GM21390 (cell line): ENCODE data around the gene STON2.

Source experiments
- ATAC-seq: cut with Tn5 transposase; IDR thresholded peaks from one replicate; pipeline ENCODE4 v1.9.1; 2021; ENCODE audit not compliant: unreplicated experiment

Gene STON2

DNA sequence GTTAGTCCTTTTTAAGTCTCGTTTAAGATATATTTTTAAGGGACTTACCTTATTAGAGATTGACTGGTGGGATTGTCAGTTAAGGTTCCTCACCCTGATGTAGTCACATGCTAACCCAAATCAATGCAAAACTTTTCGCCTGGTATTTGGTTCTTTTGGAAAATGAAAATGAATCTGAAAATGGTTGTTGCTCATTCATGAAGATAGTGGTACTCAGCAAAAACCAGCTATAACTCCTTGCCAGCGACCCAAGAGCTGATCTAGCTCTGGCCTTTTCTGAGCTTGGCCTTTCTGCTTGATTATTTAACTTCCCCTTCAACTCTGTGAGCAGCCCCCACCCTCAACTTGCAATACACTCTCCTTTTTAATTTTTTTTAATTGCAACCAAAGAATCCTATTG, 94.4 kb downstream of the STON2 start:
- peak; percentile 46 for ATAC-seq

DNA sequence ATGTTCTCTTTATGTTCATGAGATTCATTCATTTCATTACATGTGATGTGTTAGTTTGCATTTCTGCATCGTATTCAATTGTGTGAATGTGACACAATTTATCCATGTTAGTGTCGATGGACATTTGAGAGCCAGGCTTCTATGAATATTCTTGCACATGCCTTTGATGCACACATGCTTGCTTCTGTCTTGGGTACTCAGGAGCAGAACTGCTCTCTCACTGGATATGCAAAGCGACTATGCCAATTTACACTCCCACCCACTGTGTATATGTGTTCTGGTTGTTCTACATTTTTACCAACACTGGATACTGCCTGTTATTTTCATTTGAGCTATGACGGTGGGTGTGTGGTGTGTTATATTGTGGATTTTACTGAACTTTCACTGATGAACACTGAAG, 95.1 kb downstream of the STON2 start:
- no peak for ATAC-seq

DNA sequence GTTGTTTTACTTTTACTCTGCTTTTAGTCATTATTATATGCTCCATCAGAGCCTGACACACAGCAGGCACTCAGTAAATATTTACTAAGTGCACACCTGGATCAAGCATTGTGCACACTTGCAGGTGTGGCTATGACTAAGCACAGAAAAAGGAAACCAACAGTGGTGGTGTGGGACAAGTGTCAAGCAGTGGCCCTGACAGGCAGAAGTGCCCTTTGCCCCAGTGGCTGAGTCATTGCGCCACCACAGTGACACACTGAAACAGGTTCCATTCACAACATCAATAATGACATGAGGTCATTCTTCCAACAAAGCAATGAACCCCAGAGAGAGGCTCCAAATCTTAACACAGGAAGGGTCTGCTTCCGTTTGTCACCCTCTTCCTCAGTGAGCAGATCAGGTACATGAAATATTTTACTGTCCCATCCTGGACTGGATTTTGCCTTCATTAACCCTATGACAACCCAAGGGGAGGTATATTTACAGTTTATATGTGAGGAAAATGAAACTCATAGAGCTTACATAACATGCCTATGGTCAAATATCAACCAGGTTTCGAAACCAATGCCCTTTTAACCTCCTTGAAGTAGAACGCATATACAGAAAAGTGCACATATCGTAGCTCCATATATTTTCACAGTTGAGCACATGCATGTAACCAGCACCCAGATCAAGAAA, 96.7 kb downstream of the STON2 start:
- ATAC-seq, result peak; percentile 86

DNA sequence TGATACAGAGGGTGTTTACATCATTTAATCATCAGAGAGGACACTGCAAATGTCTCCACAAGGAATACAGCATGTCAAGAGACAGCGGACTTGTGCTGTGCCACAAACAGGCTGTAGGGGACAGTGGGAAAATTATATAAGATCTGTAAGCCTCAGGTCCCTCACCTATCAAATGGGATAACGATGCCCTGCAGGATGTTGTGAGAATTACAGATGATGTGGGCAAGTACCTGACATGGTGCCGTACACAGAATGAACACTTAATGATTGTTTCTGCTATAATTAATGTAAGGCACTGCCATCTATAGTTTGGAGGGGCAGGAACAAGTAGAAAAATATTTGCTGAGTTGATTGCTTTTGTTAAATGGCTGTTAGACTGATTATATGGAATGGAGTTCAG, 97.5 kb downstream of the STON2 start:
- no peak for ATAC-seq

DNA sequence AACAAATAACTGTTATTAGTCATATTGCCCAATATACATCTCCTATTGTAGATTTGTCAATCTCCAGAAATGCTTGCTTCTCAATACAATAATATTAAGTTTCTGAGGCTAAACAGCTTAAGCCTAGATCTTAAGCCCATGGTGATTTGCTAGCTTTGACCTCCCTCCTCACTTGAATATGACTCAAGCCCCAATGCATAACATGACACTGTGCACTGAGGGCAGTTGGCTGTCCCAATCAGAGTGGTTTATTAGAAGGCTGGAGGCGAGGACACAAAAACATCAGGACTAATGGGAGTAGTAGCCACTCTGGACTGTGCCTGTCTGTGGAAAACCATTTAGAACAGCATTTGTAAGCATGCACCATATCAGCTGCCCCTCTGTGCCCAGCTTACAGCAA, 98.3 kb downstream of the STON2 start:
- no peak for ATAC-seq

DNA sequence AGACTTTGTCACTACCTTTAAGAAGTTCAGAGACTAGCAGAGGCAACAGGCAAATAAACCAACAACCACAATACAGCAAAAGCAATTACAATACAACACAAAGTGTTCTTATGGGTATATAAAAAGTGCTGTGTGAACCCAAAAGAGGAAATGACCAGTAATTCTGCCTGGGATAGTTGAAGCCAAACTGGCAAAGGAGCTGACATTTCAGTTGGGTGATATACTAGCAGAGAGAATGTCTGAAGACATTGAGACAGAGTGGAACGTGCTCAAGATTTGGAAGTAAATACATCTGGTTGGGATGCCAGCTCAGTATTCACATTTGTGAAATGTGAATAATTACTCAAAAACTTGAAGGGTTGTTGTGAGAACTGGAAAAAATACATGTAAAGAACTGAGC, 98.8 kb downstream of the STON2 start:
- no peak for ATAC-seq

DNA sequence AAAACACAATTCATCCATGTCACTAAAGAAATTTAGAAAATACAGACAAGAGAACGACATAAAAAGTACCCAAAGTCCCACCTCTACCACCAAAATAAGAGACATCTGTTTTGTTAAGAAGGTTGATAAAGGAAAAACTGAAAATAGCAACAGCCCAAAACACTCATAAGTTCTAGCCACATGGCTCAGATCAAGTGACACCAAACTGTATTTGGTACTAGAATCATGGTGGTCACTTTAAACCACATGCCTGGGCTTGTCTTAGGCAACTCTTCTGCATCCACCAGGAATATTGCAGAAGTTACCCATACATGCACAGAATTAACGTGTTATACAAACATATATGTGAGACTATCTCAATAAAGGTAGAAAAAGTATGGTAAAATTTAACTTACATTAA, 101.2 kb downstream of the STON2 start:
- no peak for ATAC-seq

DNA sequence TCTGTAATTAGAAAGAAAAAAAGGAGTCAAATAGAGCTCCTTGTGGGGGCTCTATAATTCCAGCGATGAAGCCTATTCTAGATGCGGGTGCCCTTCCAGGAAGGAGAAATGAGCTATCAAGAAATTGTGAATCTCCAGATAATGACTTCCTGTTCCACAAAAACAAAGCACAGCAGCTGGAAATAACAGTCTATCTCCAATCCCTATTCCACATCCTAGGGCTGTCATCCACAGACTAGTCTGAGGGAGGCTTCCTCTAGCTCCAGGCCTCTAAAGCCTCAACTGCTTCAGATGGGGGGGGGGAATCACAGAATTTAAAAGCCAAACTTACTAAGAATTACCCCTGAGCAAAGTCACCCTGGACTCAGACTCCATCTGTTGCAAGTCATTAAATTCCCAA, 102.0 kb downstream of the STON2 start:
- no peak for ATAC-seq

DNA sequence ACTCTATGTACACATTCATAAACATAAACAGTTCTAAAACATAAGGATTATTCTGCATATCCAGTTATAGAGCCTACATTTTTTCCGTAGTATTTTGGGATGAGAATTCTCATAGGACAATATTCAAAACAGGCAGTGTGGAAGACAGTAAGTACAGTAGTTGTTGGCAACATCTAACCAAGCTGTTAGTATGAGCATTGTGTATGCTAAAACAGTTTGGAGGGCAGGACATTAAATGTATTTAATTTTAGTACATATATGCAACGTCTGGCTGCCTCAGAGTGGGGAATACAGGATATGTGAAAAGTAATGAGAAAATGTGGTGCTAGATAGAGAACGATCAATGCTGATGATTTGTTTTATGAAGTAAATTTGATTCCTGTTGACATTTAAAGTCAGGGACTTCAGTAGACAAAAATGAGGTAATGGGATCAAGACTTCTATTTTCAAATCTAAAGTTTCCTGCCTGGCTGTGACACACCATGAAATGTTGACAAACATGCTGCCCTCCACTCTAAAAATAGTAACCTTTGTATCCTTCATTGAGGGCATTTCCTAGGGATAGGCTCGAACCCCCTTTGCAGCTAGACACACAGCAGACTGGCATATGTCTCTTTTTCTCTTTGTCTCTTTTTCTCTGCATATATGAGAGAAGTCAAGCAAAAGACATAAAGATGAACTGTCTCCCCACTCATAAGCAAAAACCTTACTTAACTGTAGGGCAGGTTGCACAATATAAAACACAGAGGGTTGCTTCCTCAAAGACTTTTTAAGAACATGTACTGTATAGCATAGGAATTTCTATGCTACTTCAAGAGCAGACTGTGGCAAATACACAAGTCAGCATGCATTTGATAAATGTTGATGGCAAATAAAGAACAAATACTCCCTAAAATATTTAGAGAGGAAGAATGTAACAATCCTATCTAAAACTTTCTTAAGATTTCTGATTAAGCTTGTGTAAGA, 103.9 kb downstream of the STON2 start:
- ATAC-seq, result no peak

DNA sequence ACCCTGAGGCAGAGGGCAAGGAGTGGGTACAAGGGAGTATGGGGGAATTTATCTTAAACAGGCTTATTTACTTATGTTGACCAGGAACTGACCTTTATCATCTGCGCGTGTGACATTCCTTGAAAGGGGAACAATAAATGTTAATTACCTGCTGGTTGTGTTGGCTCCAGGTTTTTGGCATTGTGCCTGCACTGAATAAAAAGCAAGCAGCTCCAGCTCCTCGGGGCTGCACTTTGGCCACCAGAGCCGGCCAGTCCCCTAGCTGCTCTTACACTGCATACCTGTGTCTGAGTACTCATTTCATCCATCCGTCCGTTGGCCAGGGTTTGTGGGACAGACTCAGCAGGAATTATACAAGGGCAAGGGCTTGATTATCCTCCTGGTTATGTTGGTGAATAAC, 110.6 kb downstream of the STON2 start:
- ATAC-seq, result no peak

DNA sequence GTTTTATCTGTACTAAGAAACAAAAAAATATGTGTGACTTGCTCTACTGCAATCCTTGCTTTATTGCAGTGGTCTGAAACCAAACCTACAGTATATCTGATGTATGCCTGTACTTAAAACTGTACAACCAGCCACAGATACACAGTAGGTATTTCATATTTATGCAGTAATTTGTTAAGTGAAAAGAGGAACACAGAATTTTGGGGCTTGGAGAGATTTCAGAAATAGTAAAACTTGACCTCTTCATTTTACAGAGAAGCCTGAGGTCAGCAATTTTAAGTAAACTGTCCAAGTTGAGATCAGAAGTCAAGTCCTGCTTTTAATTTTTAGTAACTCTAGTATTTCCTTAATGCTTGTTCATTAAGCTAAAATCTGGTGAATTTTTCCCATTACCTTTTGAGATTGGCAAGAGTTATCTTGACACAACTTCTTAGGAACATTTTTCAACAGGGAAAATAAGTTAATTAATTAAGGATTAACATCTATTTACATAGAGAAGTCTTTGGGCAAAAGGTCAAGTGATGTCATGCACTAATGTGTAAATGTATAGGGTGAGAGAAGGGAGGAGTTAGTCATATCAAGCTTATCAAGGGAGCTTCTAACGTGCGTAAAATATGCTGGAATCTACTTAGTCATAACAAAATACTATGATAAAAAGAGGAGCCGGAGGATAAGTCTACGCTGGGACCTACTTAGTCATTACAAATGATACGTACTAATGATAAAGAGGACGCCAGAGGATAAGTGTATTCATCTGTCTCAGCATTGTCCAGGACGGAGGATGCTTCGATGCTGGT, 113.4 kb downstream of the STON2 start:
- no peak for ATAC-seq

DNA sequence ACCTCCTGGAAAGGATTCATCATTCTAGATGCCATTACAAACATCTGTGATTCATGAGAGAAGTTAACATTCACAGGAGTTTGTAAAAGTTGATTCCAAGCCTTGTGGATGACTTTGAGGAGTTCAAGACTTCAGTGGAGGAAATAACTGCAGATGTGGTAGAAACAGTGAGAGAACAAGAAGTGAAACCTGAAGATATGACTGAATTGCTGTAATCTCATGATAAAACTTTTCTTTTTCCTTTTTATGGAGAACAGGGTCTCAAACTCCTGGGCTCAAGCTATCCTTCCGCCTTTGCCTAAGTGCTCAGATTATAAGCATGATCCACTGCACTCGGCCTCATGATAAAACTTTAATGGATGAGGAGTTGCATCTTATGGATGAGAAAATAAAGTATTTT, 114.9 kb downstream of the STON2 start:
- no peak for ATAC-seq

DNA sequence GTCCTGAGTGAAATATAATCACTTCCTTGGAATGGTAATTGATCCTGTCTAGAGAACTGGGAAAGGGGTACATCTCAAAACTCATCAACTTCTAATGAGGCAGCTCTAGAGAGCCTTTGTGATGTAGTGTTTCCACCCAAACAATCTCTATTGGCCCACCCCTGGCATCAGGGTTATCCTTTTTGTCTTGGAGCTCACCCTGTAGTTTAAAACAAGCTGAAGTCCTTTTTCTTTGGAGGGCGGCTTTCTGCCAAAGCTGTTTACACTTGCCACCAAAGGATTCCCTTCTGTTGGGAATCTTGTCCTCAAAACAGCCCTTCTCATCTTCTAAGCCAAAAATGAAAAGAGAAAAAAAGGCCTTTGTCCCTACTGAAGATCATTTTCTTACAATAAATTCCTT, 118.8 kb downstream of the STON2 start:
- no peak for ATAC-seq

DNA sequence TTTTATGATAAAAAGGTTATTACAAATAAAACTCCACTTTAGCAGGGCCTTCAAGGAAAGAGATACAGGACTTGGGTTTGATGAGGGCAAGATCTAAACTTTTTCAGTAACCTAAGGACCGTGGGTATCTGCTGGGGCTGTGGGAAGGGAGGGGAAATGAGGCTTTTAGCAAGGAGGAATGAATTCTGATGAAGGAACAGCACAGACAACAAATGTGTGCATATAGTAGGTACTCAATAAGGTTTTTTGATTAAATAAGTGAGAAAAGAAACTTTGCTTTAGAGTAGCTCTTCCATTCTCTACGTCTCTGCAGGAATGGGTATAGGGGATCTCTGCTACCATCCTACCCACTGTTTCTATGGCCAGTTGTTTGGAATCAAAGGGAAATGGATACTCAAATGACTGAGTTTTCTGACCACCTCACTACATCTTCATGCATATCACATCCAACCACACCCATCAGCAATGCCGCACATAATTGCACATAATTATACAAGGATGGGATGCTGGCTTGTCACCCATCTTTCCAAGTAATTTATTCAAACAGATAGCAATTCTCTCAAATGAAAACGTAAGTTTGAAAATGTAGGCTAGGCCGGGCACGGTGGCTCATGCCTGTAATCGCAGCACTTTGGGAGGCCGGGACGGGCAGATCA, 119.9 kb downstream of the STON2 start:
- no peak for ATAC-seq

DNA sequence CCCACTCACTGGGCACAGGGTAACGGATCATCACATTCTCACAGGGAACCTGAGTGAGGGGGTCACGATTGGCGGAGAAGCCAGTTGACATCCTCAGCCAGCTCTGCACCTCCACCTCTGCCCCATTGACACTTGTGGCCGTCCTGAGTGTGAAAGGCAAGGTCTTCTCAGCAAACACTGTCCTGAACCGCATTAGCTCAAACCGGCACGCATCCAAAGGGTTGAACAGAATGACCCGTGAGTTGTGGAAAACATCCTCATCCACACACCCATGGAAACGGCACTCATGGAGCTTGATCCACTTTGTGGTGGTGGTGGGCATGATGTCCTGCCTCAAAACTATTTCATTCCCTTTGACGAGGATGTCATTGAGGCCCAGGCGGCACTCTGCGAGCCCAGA, 123.0 kb downstream of the STON2 start:
- ATAC-seq, result no peak

DNA sequence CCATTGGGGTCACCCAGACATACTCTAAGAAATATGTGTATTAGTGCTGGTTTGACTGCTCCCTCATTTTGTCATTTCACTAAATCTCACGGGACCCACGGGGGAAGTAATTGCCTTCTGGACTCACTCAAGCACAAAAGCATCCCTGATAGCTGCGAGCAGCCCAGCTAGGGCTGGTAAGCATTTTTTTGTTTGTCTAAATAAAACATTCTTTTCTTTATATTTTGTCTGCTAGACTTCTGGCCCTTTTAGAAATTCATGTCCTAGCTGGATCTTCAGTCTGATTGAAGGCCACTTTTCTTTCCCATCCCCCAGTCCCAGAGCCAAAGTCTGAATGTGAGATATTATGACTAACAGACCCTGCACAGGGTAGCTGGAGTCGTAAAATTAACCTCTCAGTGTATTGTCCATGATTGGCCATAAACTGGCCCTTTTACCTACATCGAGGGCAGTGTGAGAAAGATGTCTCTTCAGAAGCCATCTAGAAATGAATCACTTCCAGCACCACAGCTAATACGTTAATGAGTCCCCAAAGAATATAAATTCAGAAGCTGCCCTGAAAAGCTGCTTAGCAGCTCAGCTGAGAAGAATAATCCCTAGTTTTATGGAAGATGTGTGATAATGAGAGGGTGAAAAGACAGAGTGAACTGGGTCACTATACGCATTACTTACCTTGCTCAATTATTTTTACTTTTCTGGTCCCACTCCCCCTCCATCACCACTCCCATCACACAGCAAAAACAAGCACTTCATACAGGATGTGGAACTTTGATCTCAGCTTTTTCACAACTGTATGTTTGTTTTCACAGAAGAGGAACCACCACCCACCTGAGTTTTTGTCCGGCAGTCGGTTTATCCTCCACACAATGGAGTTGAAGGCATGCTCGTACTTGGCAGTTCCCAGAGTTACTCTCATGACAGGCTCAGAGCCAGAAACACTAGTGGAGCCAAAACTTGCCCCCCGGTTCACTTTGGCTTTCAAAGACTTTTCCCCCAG, 123.8 kb downstream of the STON2 start:
- ATAC-seq, result peak; percentile 39

DNA sequence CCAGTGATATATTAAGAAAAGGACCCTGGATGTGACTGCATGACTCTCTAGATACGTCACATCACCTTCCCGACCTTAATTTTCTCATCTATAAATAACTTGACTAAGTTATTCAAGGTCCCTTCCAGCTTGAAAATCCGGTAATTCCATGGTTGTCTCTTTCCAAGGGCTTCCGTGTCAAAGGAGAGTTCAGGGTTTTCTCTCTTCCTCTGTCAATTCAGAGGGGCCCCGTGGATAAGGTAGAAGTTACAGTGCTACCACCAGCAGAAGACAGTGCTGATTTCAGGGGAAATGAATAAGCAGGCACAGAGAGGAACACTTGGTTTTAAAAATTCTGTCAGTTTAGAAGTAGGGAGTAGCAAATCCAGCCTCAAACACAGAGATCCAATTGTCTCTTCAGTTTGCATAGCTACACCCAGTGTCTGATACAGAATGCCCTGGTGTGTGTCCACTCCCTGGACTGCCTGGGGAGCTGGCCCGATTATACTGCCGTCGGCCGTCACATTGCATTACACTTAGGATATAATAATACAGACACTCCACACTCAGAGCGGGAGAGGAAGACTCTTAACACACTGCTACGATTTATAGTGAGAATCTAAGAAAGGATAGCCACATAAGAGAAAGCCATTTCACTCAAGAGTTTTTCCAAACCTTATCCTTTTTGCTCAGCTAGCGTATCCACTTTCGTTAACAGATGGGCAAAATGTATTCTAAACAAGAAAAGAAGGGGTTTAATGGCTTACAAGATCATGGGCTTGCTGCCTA, 124.6 kb downstream of the STON2 start:
- no peak for ATAC-seq

DNA sequence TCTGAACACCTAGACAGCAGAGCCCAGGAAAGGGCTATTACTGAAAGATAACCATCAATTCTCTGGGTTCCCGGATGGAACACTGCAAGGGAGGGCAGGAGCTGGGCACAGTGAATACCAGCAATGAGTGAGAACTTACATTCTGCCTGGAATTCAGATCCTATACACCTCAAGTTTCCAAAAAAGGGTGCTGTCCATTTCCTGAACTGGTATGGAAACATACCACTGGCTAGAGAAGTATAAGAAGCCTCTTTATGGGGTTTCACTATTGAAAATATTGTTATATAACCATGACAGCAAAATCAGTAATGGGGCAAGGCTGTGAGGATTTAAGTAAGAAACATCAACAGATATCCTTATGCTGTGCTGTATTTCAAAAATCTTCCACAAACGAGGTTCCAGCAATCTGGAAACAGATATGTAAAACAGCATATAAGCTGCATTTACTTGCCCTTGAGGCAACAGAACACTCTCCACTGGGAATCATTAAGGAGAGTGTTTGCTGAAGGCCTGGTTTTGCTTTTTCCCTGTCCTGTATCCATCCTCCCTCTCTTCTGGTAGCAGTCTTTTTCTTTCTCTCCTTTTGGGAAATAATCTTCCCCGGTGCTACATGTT, 126.1 kb downstream of the STON2 start:
- ATAC-seq, result no peak

DNA sequence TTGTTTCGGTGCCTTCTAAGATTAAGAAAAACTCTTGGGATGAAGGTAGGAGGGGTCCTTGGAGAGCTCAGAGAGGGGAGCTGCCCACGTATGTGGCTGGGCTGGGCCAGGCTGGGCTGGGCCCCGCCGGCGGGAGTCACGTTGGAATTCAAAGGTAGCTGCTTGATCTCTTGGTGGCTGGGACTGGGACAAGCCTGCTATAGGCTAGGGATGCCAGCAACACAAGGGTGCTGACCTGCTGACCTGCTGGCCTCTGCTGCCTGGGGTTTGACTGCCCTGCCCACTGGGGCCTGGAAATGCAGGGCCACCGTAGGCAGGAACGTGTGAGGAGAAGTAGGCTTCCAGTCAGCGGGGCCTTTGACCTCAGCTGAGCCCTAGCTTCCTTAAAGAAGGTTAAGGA, 126.6 kb downstream of the STON2 start:
- no peak for ATAC-seq
